ENCODE data around the gene NHERF2.
"Not testable (repeated sequence)": the region's sequence is repeated elsewhere in the genome, so short reads cannot be mapped to it uniquely, and the experiment has no call there.

Gene NHERF2

DNA sequence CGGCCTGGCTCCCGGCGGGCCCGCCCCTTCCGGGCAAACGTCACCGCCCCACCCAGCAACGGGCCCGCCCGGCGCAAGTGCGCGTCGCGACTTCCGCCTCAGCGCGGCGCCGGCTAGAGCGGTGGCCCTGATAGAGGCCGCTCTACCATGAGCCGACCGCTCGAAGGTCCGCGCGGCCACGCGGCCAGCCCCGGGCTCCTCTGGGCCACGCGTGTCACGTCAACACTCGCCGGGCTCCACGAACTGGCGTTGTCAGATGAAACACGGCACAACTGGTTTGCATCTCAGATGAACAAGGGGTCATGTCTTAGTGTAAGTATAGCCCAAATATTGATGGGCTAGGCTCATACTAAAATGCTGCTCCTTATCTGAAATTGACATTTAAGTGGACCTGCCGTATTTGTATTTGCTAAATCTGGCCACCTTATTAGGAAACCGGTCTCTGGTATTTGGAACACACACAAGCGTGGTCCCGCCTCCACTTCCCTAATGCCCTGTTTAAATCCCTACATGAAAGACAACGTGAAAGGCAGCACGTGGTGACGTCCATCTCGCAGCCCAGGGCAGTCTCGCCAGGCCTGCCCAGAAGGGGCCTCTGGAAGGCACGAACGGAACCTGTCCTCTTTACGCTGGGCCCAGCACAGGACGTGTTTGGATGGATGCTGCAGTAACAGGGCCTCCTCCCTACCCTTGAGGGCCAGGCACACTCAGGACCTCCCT, 16.8 kb upstream of the NHERF2 start, which contains the start of gene ZNF598:
ZNF598 (minus strand) TSS at position 31 of the 720 bp plus-strand sequence.
- TF ChIP-seq, protein P1, sequence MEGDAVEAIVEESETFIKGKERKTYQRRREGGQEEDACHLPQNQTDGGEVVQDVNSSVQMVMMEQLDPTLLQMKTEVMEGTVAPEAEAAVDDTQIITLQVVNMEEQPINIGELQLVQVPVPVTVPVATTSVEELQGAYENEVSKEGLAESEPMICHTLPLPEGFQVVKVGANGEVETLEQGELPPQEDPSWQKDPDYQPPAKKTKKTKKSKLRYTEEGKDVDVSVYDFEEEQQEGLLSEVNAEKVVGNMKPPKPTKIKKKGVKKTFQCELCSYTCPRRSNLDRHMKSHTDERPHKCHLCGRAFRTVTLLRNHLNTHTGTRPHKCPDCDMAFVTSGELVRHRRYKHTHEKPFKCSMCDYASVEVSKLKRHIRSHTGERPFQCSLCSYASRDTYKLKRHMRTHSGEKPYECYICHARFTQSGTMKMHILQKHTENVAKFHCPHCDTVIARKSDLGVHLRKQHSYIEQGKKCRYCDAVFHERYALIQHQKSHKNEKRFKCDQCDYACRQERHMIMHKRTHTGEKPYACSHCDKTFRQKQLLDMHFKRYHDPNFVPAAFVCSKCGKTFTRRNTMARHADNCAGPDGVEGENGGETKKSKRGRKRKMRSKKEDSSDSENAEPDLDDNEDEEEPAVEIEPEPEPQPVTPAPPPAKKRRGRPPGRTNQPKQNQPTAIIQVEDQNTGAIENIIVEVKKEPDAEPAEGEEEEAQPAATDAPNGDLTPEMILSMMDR (conservative IDR thresholded peaks at IDR 0.05): no peak
- peak within 1 kb of the TSS; percentile 80 for H3K27ac ChIP-seq

DNA sequence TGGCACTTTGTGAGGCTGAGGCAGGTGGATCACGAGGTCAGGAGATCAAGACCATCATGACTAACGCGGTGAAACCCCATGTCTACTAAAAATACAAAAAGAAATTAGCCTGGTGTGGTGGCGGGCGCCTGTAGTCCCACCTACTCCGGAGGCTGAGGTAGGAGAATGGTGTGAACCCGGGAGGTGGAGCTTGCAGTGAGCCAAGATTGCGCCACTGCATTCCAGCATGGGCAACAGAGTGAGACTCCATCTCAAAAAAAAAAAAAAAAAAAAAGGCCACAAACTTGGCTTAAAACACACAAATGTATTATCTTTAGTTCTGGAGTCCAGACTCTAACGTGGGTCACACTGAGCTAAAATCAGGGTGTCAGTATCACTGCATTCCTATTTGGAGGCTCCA, 15.0 kb upstream of the NHERF2 start:
- not testable (repeated sequence) for H3K27ac ChIP-seq

DNA sequence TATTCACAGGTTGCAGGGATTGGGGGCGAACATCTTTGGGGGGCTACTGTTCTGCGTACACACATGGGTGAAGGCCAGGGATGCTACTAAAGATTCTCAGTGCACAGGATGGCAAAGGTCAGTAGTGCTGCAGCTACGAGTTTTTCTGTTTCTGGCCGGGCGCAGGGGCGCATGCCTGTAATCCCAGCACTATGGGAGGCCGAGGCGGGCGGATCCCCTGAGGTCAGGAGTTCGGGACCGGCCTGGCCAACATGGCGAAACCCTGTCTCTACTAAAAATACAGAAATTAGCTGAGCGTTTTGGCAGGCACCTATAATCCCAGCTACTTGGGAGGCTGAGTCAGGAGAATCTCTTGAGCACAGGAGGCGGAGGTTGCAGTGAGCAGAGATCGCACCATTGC, 13.2 kb upstream of the NHERF2 start:
- H3K27ac ChIP-seq: no peak overlapping the region
- TF ChIP-seq, protein P1 (conservative IDR thresholded peaks at IDR 0.05): no peak

DNA sequence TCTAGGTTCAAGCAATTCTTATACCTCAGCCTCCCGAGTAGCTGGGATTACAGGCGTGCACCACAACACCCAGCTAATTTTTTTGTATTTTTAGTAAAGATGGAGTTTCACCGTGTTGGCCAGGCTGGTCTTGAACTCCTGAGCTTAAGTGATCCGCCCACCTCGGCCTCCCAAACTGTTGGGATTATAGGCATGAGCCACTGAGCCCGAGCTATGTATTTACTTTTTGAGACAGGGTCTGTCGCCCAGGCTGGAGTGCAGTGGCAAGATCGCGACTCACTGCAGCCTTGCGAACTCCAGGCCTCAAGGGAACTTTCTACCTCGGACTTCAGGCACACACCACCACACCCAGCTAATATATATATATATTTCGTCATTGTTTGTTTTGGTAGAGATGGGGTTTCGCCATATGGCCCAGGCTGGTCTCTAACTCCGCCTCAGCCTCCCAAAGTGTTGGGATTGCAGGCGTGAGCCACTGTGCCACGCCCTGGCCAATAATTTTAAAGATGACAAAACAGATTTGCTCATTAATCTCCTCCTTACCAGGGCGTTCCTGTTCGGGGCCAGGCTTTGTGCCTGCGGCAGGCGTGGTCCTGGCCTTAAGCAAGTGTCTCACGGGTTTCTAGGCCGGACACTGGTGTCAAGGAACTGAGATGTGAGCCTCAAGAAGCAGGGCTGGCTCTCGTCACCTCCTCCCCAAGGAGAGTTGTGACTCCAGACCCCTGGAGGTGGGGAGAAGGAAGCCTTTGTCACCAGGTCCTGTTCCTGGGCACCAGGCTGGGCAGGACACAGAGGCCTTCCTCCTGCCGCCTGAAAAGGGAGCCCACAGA, 11.4 kb upstream of the NHERF2 start:
- TF ChIP-seq, protein P1 (conservative IDR thresholded peaks at IDR 0.05): no peak
- H3K27ac ChIP-seq: no peak overlapping the region

DNA sequence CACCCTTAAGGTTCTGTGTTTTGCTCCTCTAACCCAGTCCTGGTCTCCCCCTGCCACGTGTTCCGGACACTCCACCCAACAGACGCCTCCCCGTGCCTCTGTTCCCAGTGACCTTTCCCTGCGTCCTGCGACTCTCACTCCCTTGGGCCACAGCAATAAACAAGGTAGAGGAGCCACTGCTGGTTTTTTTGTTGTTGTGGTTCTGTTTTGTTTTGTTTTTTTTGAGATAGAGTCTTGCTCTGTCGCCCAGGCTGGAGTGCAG, 10.8 kb upstream of the NHERF2 start:
- TF ChIP-seq, protein P1 (conservative IDR thresholded peaks at IDR 0.05): no peak
- H3K27ac ChIP-seq: no peak overlapping the region

DNA sequence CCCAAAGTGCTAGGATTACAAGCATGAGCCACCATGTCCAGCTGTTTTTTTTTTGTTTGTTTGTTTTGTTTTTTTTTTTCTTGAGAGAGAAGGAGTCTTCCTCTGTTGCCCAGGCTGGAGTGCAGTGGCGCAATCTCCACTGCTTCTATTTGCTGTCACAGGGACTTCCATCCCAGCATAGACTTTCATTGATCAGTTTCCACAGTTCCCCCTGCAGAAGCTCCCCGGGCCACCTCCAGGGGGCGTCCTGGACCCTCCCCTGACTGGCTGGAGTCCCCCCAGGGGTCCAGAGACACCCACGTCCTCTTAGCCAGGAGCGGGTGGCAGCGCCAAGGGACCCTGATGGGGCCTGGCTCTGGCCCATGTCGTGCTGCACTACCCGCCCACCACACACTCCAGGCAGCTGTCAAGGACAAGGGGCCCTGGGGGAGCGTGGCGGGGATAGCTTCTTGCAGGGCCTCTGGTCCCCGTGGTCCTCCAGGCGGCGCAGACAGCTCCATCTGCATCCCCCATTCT, 10.2 kb upstream of the NHERF2 start:
- H3K27ac ChIP-seq: no peak overlapping the region
- TF ChIP-seq, protein P1 (conservative IDR thresholded peaks at IDR 0.05): no peak; the same call in 1 of the 2 replicates

DNA sequence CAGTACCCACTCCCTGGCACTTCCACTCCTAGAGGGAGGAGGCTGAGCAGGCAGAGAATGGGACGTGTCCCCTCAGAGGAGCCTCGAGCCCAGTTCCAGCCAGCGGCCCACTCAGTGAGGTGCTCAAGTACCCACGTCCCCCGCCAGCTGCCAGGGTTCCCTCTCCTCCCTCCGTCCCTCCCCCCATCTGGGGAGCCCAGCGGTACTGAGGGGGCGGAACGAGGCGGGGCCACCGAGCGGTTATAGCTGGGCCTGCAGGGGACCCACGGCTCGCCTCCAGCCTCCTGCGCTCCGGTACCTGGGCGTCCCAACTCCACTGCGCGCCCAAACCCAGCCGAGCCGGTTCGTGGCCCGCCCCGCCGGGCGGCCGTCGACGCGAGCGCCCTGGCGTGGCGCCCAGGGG, 7.2 kb upstream of the NHERF2 start, which contains the start of gene NPW:
NPW (plus strand) TSS at position 268 of the 403 bp plus-strand sequence.
- TF ChIP-seq, protein P1 (conservative IDR thresholded peaks at IDR 0.05): no peak
- peak within 1 kb of the TSS; percentile 4; the same call in 1 of the 2 replicates for H3K27ac ChIP-seq

Measured in VCaP (cell line).